ENCODE data around the gene CAMK2D. TPM values are rescaled to one million over a fixed set of nuclear protein-coding genes. Genes with fewer than 3 reads are reported as not detected.
A peak's percentile ranks its signal among the peaks of the same experiment; 100 is the strongest.

Gene CAMK2D
- total and polyA plus RNA-seq, 7 donors, result 41.2 to 183 (median 83.8) TPM

- TF ChIP-seq CTCF (IDR thresholded peaks at IDR 0.05), result no peak
- 97 to 100% (median 99%) methylated on average over 1 of the region's 1 CpG for WGBS, 3 donors
- Histone ChIP-seq H3K27ac (peak overlapping the region; percentile 87), H3K36me3 (ENCODE audit: insufficient read depth in 1 of 2, low read depth in 1 of 2) (peaks cover 0 to 7% of the 10 kb centered on the region in 2 donors), H3K9me3 (no peaks in the 10 kb centered on the region), H3K27me3 (ENCODE audit: insufficient read depth in 3 of 3, low read length in 2 of 3) (no peaks in the 10 kb centered on the region), H3K4me3 (no peak overlapping the region), H3K4me1 (peaks cover 76% of the 10 kb centered on the region)
- ATAC-seq (no peak), DNase-seq (no peak)
- intact Hi-C loops (cut with DNase I), result no loop called here
Observed at GRCh38 chr4:113469926-113470325, 291.6 kb downstream of the CAMK2D start.

DNA sequence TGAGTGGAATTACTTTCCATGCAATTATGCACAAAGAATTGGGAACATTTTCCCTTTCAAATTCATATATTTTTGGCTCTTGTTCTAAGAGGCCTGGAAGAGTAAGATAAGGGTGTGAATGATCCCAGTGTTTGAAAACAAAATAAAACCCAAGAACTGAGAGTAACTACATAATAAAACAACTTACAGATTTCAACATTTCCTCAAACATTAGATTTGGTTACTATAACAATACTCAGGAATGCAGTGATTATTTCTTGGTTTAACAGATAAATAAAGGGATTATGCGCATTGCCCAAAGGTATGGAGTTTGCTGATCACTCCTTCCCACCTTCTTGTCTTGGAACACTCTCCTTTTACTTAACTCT, 292.5 kb downstream of the CAMK2D start:
- H3K27me3 ChIP-seq (ENCODE audit: insufficient read depth in 3 of 3, low read length in 2 of 3), result no peaks in the 10 kb centered on the region
- H3K27ac ChIP-seq, result peak overlapping the region; percentile 87
- no peak for TF ChIP-seq CTCF (IDR thresholded peaks at IDR 0.05)
- DNase-seq, result no peak
- H3K4me1 ChIP-seq, result peaks cover 70% of the 10 kb centered on the region
- ATAC-seq, result no peak
- H3K9me3 ChIP-seq, result no peaks in the 10 kb centered on the region
- no peak overlapping the region for H3K4me3 ChIP-seq
- 96 to 100% (median 97%) methylated on average over 1 of the region's 1 CpG for WGBS, 3 donors
- H3K36me3 ChIP-seq (ENCODE audit: insufficient read depth in 1 of 2, low read depth in 1 of 2), result peaks cover 3 to 17% of the 10 kb centered on the region in 2 donors
- intact Hi-C loops (cut with DNase I), result no loop called here

DNA sequence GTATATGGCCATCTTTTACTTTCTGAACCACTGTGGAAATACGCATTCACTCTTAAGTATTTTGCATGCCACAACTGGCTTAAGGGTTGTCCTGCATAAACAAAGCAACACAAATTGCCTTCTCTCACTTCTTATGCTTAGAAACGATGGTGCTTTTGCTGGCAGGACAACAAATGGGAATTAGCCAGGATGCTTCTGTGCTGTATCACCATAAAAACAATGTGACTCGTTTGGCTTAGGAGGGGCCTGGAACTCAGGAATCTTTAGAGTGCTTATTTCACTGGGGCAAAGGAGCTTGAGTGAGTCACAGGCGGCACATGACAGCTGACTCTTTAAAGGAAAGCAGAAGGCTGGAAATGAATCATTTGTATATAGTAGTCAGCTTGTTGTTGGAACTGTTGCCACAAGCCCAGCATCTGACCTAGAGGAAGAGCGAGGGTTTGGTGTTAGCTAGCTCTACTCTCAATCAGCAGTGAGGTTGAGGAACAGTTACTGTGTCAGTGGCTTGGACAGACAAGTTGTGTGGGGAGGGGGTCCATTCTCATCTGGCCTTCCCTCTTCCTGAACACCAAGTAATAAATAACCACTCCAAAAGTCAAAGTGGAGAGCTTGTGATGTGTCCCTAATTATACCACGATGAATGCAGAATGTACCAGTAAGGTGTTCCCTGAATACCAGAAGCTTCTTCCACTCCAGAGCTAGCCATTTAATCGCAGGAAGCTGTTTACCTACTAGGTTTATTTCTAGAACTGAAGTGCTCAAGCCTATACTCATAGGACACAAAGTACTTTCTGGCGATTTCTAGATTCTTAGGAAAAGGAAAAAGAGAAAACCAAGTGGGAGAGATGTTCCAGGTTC, 293.1 kb downstream of the CAMK2D start:
- Histone ChIP-seq H3K27me3 (ENCODE audit: insufficient read depth in 3 of 3, low read length in 2 of 3) (no peaks in the 10 kb centered on the region), H3K9me3 (no peaks in the 10 kb centered on the region), H3K4me3 (peak overlapping the region; percentile 41), H3K36me3 (ENCODE audit: insufficient read depth in 1 of 2, low read depth in 1 of 2) (peaks cover 3 to 23% of the 10 kb centered on the region in 2 donors), H3K27ac (peak overlapping the region; percentile 87), H3K4me1 (peaks cover 64% of the 10 kb centered on the region)
- WGBS, 3 donors, result 23 to 37% (median 25%) methylated on average over 8 of the region's 8 CpGs
- intact Hi-C loops (cut with DNase I), result no loop called here
- peak; percentile 78 to 84 for DNase-seq
- no peak for TF ChIP-seq CTCF (IDR thresholded peaks at IDR 0.05)
- peak; percentile 92 to 96 (median 94) for ATAC-seq

GRCh38 chr4:113467581-113467980, 294.0 kb downstream of the CAMK2D start:
- Histone ChIP-seq H3K9me3 (no peaks in the 10 kb centered on the region), H3K4me1 (peaks cover 55% of the 10 kb centered on the region), H3K36me3 (ENCODE audit: insufficient read depth in 1 of 2, low read depth in 1 of 2) (peaks cover 3 to 25% of the 10 kb centered on the region in 2 donors), H3K27ac (peak overlapping the region; percentile 87), H3K4me3 (peak overlapping the region; percentile 41), H3K27me3 (ENCODE audit: insufficient read depth in 3 of 3, low read length in 2 of 3) (no peaks in the 10 kb centered on the region)
- TF ChIP-seq CTCF (IDR thresholded peaks at IDR 0.05), result no peak
- ATAC-seq, result peak; percentile 80 to 90 (median 83)
- DNase-seq, result no peak
- WGBS, 3 donors, result 27 to 45% (median 33%) methylated on average over 2 of the region's 2 CpGs
- intact Hi-C loops (cut with DNase I), result no loop called here

Measured in psoas muscle (tissue), 8 donors.